Right cardiac atrium (tissue), 5 donors: Measurements from ENCODE around the gene IFT122. TPM values are rescaled to one million over a fixed set of nuclear protein-coding genes. Genes with fewer than 3 reads are reported as not detected.

Experiments
- ATAC-seq, 2 donors: fragments of 200-7000 bp; cut with Tn5 transposase; one replicate each; pipeline versions ENCODE4 v1.8.0 to v1.9.1; 2020; ENCODE audit warnings: moderate library complexity in 2 of 2, mild to moderate bottlenecking in 1 of 2
- DNase-seq, 3 donors: peaks; one replicate each; pipeline ENCODE4 v3.0.0-alpha.2; 2020
- H3K27ac ChIP-seq: one replicate; pipeline ENCODE4 v1.5.1; 2013; ENCODE audit warnings: mild to moderate bottlenecking, low read length, control low read depth, moderate library complexity
- H3K27me3 ChIP-seq: one replicate; pipeline ENCODE4 v1.6.1; 2013; ENCODE audit not compliant: control insufficient read depth, insufficient read depth
- H3K4me1 ChIP-seq: one replicate; pipeline ENCODE4 v1.6.1; 2013; ENCODE audit warnings: low read length; ENCODE audit not compliant: control insufficient read depth, insufficient read depth
- H3K4me3 ChIP-seq: one replicate; pipeline ENCODE4 v1.5.1; 2013; ENCODE audit warnings: low read length, control low read depth
- H3K9me3 ChIP-seq: one replicate; pipeline ENCODE4 v1.6.1; 2013; ENCODE audit warnings: low read length; ENCODE audit not compliant: control insufficient read depth
- WGBS: extraction: QIAGEN DNeasy Blood & Tissue Kit; methylation state at CpG from one replicate; pipeline ENCODE4 v1.1.7; 2013; 5-methylcytosine and 5-hydroxymethylcytosine counted together
- intact Hi-C, 4 donors: fragments of 100-400 bp; cut with DNase I; formaldehyde crosslinking; loops; one replicate each; pipeline versions ENCODE4 v1.11.0 to v1.14.0; 2022 to 2023
- polyA plus RNA-seq: library from polyadenylated mRNA; stranded (reverse); fragments of 200-250 nt; gene quantifications from one replicate; pipeline ENCODE4 v1.2.3, GENCODE V29; 2013
- total RNA-seq, 4 donors: library from RNA; stranded (reverse); fragmentation: NEBNext Ultra II Directional; extraction: Animal tissue kit (Norgen Biotek cat#: 25700); gene quantifications; one replicate each; pipeline ENCODE4 v1.2.1, GENCODE V29; 2021
- donor health status: healthy with polysubstance abuse.
- donor health status: DM: no; HTN: yes; CAD: no.
- donor health status: DM: no; HTN: no; CAD: no.
- donor health status: DM: no; HTN: yes; CAD: no; lungs with severe emphysema.
- donor health status: DM: yes; HTN: yes; CAD: no.

IFT122 gene
- total and polyA plus RNA-seq, 5 donors: 17.7 to 46.4 (median 35.7) TPM

GRCh38 chr3:129529436-129530210, 89.6 kb downstream of the IFT122 start:
- ATAC-seq: no peak
- Histone ChIP-seq H3K27me3 (no peaks in the 10 kb centered on the region), H3K27ac (no peak overlapping the region), H3K4me3 (no peak overlapping the region), H3K4me1 (peaks cover 2% of the 10 kb centered on the region), H3K9me3 (no peaks in the 10 kb centered on the region)
- DNase-seq: peak in 1 of 3 donors; percentile 7
- WGBS: 77% methylated on average over 12 of the region's 12 CpGs
- intact Hi-C loops: no loop called here

GRCh38 chr3:129530251-129530791, 90.3 kb downstream of the IFT122 start:
- DNase-seq: peak in 1 of 3 donors; percentile 18

GRCh38 chr3:129530821-129531220, 90.8 kb downstream of the IFT122 start:
- 96% methylated on average over 13 of the region's 13 CpGs for WGBS
- peak in 1 of 3 donors; percentile 20 for DNase-seq
- no peak for ATAC-seq
- H3K4me1 ChIP-seq: peaks cover 2% of the 10 kb centered on the region
- H3K9me3 ChIP-seq: no peaks in the 10 kb centered on the region
- intact Hi-C loops: no loop called here
- H3K4me3 ChIP-seq: no peak overlapping the region
- no peak overlapping the region for H3K27ac ChIP-seq
- no peaks in the 10 kb centered on the region for H3K27me3 ChIP-seq

More at GRCh38 chr3:129530251-129530791, 90.3 kb downstream of the IFT122 start:
- peak; percentile 15 to 20 for ATAC-seq
- Histone ChIP-seq H3K4me1 (peaks cover 2% of the 10 kb centered on the region), H3K4me3 (no peak overlapping the region), H3K27me3 (no peaks in the 10 kb centered on the region), H3K9me3 (no peaks in the 10 kb centered on the region), H3K27ac (no peak overlapping the region)
- 46% methylated on average over 6 of the region's 6 CpGs for WGBS
- intact Hi-C loops: no loop called here

GRCh38 chr3:129531699-129532098, 91.7 kb downstream of the IFT122 start:
- Histone ChIP-seq H3K9me3 (no peaks in the 10 kb centered on the region), H3K27ac (no peak overlapping the region), H3K27me3 (no peaks in the 10 kb centered on the region), H3K4me3 (no peak overlapping the region), H3K4me1 (peaks cover 2% of the 10 kb centered on the region)
- intact Hi-C loops: no loop called here
- 92% methylated on average over 11 of the region's 11 CpGs for WGBS
- DNase-seq: peak in 1 of 3 donors; percentile 21
- no peak for ATAC-seq

- no peaks in the 10 kb centered on the region for H3K27me3 ChIP-seq
- H3K9me3 ChIP-seq: no peaks in the 10 kb centered on the region
- H3K4me3 ChIP-seq: no peak overlapping the region
- 95% methylated on average over 20 of the region's 20 CpGs for WGBS
- no peak overlapping the region for H3K27ac ChIP-seq
- DNase-seq: no peak
- intact Hi-C loops: no loop called here
- no peak for ATAC-seq
- H3K4me1 ChIP-seq: peaks cover 2% of the 10 kb centered on the region
These were observed 92.2 kb downstream of the IFT122 start for GRCh38 chr3:129532261-129532660.

GRCh38 chr3:129533406-129533805, 93.4 kb downstream of the IFT122 start:
- H3K27ac ChIP-seq: no peak overlapping the region
- H3K4me3 ChIP-seq: no peak overlapping the region
- no peak for ATAC-seq
- 96% methylated on average over 16 of the region's 16 CpGs for WGBS
- intact Hi-C loops: no loop called here
- no peaks in the 10 kb centered on the region for H3K27me3 ChIP-seq
- H3K9me3 ChIP-seq: no peaks in the 10 kb centered on the region
- H3K4me1 ChIP-seq: peaks cover 2% of the 10 kb centered on the region
- DNase-seq: peak in 1 of 3 donors; percentile 28

- no peak overlapping the region for H3K27ac ChIP-seq
- peaks cover 2% of the 10 kb centered on the region for H3K4me1 ChIP-seq
- no peak for DNase-seq
- H3K4me3 ChIP-seq: no peak overlapping the region
- WGBS: 82% methylated on average over 4 of the region's 4 CpGs
- no peaks in the 10 kb centered on the region for H3K9me3 ChIP-seq
- H3K27me3 ChIP-seq: no peaks in the 10 kb centered on the region
- intact Hi-C loops: no loop called here
- no peak for ATAC-seq
These were observed 94.5 kb downstream of the IFT122 start for GRCh38 chr3:129534428-129535027.

GRCh38 chr3:129535075-129535474, 95.1 kb downstream of the IFT122 start:
- Histone ChIP-seq H3K9me3 (no peaks in the 10 kb centered on the region), H3K27me3 (no peaks in the 10 kb centered on the region), H3K27ac (no peak overlapping the region), H3K4me3 (no peak overlapping the region), H3K4me1 (no peaks in the 10 kb centered on the region)
- 83% methylated on average over 1 of the region's 1 CpG for WGBS
- ATAC-seq (no peak), DNase-seq (no peak)
- intact Hi-C loops: no loop called here

- no peak overlapping the region for H3K27ac ChIP-seq
- WGBS: 84% methylated on average over 2 of the region's 2 CpGs
- intact Hi-C loops: no loop called here
- no peaks in the 10 kb centered on the region for H3K27me3 ChIP-seq
- DNase-seq (no peak), ATAC-seq (no peak)
- H3K4me1 ChIP-seq: no peaks in the 10 kb centered on the region
- H3K9me3 ChIP-seq: no peaks in the 10 kb centered on the region
- H3K4me3 ChIP-seq: no peak overlapping the region
These were observed 96.3 kb downstream of the IFT122 start for GRCh38 chr3:129536374-129536667.

GRCh38 chr3:129536804-129537203, 96.8 kb downstream of the IFT122 start:
- no peak for ATAC-seq
- Histone ChIP-seq H3K9me3 (no peaks in the 10 kb centered on the region), H3K4me1 (no peaks in the 10 kb centered on the region), H3K4me3 (no peak overlapping the region), H3K27me3 (no peaks in the 10 kb centered on the region), H3K27ac (no peak overlapping the region)
- DNase-seq: no peak
- intact Hi-C loops: no loop called here
- 93% methylated on average over 3 of the region's 3 CpGs for WGBS

GRCh38 chr3:129539206-129539605, 99.2 kb downstream of the IFT122 start:
- Histone ChIP-seq H3K27me3 (no peaks in the 10 kb centered on the region), H3K4me3 (no peak overlapping the region), H3K27ac (no peak overlapping the region), H3K9me3 (no peaks in the 10 kb centered on the region), H3K4me1 (no peaks in the 10 kb centered on the region)
- intact Hi-C loops: no loop called here
- no peak for ATAC-seq
- no peak for DNase-seq
- 85% methylated on average over 8 of the region's 8 CpGs for WGBS
